ENCODE measurements around the gene PALB2. TPM values are rescaled to one million over a fixed set of nuclear protein-coding genes. Genes with fewer than 3 reads are reported as not detected.

Gene PALB2
- total RNA-seq, 1 donor from 2014 or later, result 12.7 TPM

GRCh38 chr16:23670137-23670776 lies 29.1 kb upstream of the PALB2 start:
- DNase-seq (no peak), ATAC-seq (no peak)
- no peaks in the 10 kb centered on the region for H3K27me3 ChIP-seq (ENCODE audit: low read depth)
- H3K36me3 ChIP-seq, result peaks cover 67% of the 10 kb centered on the region
- H3K4me1 ChIP-seq, result no peaks in the 10 kb centered on the region
- no peak for TF ChIP-seq CTCF (IDR thresholded peaks at IDR 0.05)
- intact Hi-C loops (cut with DNase I), result no loop called here
- no peaks in the 10 kb centered on the region for H3K9me3 ChIP-seq
- H3K27ac ChIP-seq, result no peak overlapping the region
- no peak overlapping the region for H3K4me3 ChIP-seq

- H3K27ac ChIP-seq, result no peak overlapping the region
- no peaks in the 10 kb centered on the region for H3K4me1 ChIP-seq
- H3K27me3 ChIP-seq (ENCODE audit: low read depth), result no peaks in the 10 kb centered on the region
- intact Hi-C loops (cut with DNase I), result no loop called here
- H3K9me3 ChIP-seq, result no peaks in the 10 kb centered on the region
- H3K36me3 ChIP-seq, result peaks cover 81% of the 10 kb centered on the region
- H3K4me3 ChIP-seq, result no peak overlapping the region
- ATAC-seq (no peak), DNase-seq (no peak)
- TF ChIP-seq CTCF (IDR thresholded peaks at IDR 0.05), result no peak
These were observed 27.8 kb upstream of the PALB2 start for GRCh38 chr16:23668873-23669272.

GRCh38 chr16:23668225-23668624 lies 27.1 kb upstream of the PALB2 start:
- ATAC-seq, result no peak
- H3K4me3 ChIP-seq, result no peak overlapping the region
- H3K36me3 ChIP-seq, result peaks cover 87% of the 10 kb centered on the region
- no peaks in the 10 kb centered on the region for H3K27me3 ChIP-seq (ENCODE audit: low read depth)
- no peak for TF ChIP-seq CTCF (IDR thresholded peaks at IDR 0.05)
- no peaks in the 10 kb centered on the region for H3K9me3 ChIP-seq
- intact Hi-C loops (cut with DNase I), result no loop called here
- H3K27ac ChIP-seq, result no peak overlapping the region
- no peaks in the 10 kb centered on the region for H3K4me1 ChIP-seq
- DNase-seq, result no peak

- intact Hi-C loops (cut with DNase I), result no loop called here
- DNase-seq (no peak), ATAC-seq (no peak)
- no peak for TF ChIP-seq CTCF (IDR thresholded peaks at IDR 0.05)
- H3K27ac ChIP-seq, result no peak overlapping the region
- H3K9me3 ChIP-seq, result no peaks in the 10 kb centered on the region
- H3K36me3 ChIP-seq, result peaks cover 97% of the 10 kb centered on the region
- H3K4me3 ChIP-seq, result no peak overlapping the region
- no peaks in the 10 kb centered on the region for H3K4me1 ChIP-seq
- no peaks in the 10 kb centered on the region for H3K27me3 ChIP-seq (ENCODE audit: low read depth)
These were observed 26.2 kb upstream of the PALB2 start for GRCh38 chr16:23667355-23667659.

GRCh38 chr16:23666571-23667354 lies 25.7 kb upstream of the PALB2 start:
- Histone ChIP-seq H3K4me1 (no peaks in the 10 kb centered on the region), H3K9me3 (no peaks in the 10 kb centered on the region), H3K27me3 (ENCODE audit: low read depth) (no peaks in the 10 kb centered on the region), H3K4me3 (no peak overlapping the region), H3K36me3 (peaks cover 100% of the 10 kb centered on the region), H3K27ac (no peak overlapping the region)
- intact Hi-C loops (cut with DNase I), result no loop called here
- ATAC-seq (no peak), DNase-seq (no peak)
- no peak for TF ChIP-seq CTCF (IDR thresholded peaks at IDR 0.05)

All from lower lobe of right lung (tissue), 2 donors.